Left kidney (tissue), 2 donors: Measurements from ENCODE around the gene DNAJC8. TPM values are rescaled to one million over a fixed set of nuclear protein-coding genes. Genes with fewer than 3 reads are reported as not detected.

Experiments used
- DNase-seq: peaks from one replicate; pipeline ENCODE4 v3.0.0-alpha.2; 2013
- polyA plus RNA-seq: library from polyadenylated mRNA; unstranded; fragments of 120-200 nt; gene quantifications from one replicate; pipeline ENCODE4 v1.2.1, GENCODE V29; 2013; ENCODE audit not compliant: insufficient read length

Gene DNAJC8
- polyA plus RNA-seq, 1 donor, result 168 TPM

DNA sequence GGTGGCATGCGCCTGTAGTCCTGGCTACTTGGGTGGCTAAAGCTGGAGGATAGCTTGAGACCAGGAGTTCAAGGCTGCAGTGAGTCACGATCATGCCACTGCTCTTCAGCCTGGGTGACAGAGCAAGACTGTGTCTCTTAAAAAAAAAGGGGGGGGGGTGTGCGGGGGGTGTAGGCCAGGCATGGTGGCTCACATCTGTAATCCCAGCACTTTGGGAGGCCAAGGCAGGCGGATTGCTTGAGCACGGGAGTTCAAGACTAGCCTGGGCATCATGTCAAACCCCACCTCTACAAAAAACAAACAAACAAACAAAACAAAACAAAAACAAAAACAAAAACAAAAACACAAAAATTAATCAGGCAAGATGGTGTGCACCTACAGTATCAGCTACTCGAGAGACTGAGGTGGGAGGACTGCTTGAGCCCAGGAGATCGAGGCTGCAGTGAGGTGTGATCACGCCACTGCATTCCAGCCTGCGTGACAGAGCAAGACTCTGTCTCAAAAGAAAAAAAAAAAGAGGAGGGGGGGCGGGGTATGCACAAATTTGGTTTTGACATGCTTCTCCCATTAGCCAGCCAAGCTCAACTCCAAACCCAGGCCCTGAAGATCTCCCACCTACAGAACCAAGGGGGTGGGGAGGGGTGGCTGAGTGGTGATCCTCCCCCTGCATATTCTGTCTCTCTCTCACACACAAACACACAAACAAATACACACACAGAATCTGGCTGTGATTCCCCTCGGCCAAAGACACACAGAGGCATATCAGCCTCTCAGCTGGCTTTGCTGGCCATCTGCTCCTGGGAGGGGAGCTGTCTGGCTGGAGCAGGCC, 59.5 kb downstream of the DNAJC8 start:
- no peak for DNase-seq

DNA sequence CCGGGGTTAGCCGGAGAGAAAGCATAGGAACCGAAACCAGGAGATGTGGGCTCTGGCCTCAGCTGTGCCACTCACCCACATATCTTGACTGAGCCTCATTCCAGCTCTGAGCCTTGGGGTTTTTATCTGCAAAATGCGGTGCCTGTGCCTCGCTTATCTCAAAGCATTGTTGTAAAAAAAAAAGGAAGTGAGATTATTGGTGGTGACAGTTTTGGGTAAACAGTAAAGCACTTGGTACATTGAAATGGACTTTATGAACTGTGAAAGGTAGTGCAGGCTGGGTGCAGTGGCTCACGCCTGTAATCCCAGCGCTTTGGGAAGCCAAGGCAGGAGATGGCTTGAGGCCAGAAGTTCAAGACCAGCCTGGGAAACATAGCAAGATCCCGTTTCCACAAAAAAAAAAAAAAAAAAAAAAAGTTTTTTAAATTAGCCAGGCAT, 60.1 kb downstream of the DNAJC8 start:
- DNase-seq, result no peak

DNA sequence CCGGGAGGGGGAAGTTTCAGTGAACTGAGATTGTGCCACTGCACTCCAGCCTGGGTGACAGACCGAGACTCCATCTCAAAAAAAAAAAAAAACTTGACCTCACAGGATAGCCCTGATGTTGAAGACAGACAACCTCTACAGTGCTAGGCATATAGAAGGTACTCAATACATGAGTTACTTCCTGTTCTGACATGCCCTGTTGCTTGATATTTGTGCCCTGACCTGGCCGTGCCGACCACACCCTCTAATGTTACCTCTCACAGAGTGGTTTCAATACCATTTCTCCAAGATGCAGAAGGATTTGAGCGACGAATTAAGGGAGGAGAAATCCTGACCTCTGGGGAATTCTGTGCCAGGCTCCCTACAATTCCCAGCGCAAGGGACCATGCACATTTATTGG, 61.6 kb downstream of the DNAJC8 start:
- DNase-seq, result no peak

- no peak for DNase-seq
These were observed 62.7 kb downstream of the DNAJC8 start for GRCh38 chr1:28170001-28170596.

DNA sequence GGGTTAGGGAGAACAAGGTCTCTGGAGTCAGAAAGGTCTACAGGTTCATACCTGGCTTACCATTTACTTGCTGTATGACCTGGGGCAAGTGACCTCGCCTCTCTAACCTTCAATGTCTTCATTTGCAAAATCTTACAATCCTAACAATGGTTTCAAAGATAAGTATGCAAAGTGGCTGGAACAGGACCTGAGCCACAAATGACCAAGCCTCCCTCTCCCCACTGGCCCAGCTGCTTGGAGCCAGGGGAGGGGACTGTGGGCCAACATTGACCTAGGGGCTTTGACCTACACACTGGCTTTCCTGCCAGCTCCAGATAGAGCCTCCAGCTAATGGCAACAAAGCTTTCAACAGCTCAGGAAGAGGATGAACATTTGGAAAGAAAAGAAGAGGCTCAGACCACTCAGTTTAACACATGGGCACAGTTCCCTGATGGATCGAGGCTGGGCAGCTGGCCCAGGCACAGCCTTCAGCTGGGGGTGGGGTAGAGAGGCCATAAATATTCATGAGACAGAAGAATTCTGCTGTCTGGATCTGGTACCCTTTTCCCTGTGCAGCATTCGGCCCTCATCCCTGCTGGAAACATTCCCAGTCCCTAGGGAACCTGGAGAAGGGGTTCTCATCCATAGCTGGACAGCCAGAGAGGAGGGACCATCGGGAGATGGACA, 69.2 kb downstream of the DNAJC8 start:
- no peak for DNase-seq

DNA sequence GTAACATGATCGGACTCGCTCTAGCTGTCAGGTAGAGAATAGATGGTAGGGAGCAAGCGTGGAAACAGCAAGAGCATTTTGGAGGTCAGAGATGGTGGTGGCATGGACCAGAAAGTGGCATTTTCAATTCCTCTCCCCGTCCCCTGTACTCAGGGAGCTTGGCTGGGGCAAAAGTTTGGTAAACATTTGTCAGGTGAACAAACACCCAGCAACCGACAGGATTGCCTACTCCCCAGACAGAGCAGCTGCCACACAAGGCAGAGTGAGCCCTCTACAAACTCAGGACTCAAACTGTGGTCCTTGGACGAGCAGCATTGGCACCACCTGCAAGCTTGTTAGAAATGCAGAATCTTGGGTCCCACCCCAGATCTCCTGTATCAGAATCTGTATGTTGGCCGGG, 70.7 kb downstream of the DNAJC8 start:
- DNase-seq, result no peak

DNA sequence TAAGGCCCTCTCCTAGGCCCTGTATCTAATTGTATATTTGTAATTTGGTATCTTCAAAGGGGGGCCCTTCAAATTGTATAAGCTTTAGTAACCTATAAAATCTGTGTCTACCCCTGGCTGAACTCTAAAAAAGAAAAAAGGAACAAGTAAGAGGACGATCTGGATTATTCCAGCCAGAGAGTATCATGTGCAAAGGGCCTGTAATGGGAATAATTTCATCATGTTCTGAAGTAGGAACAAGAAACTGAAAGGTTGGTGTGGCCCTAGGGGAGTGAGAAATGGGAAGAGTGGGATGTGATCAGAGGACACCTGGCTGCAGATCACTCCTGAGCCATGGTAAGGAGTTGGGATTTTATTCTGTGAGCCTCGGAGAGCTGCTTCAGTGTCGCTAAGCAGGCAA, 71.1 kb downstream of the DNAJC8 start:
- no peak for DNase-seq

DNA sequence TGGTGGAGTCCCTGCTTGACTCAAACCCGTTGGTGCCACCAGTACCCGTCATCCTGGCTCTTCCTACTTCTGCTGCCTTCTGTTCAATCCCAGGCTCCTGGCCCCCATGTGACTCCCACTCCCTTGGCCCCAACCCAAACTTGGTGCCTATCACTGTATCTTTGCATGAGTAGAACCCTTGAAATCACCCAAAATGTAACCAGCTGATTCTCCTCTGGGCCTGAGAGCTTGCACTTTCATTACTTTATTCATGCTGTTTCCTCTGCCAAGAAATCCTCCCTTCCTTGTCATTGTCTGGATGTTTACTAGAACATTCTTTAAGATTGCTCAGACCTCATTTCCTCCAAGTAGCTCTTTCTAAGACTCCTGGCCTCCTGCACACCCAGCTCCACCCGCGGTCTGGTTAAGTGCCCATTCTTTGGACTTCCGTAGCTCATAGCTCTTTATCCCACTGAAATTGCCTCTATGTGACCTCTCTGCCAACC, 72.0 kb downstream of the DNAJC8 start:
- no peak for DNase-seq

DNA sequence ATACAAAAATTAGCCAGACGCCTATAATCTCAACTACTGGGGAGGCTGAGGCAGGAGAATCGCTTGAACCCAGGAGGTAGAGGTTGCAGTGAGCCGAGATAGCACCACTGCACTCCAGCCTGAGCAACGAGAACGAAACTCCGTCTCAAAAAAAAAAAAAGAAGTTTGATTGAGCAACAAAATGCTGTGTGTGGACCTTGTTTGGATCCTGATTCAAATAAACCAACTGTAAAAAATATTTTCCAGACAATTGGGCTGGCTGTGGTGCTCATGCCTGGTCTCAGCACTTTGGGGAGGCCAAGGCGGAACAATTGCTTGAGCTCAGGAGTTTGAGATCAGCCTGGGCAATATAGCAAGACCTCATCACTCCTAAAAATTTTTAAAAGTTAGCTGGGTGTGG, 73.1 kb downstream of the DNAJC8 start:
- no peak for DNase-seq

- DNase-seq, result no peak
These were observed 73.6 kb downstream of the DNAJC8 start for GRCh38 chr1:28159243-28159642.

- DNase-seq, result no peak
These were observed 74.9 kb downstream of the DNAJC8 start for GRCh38 chr1:28157894-28158293.

DNA sequence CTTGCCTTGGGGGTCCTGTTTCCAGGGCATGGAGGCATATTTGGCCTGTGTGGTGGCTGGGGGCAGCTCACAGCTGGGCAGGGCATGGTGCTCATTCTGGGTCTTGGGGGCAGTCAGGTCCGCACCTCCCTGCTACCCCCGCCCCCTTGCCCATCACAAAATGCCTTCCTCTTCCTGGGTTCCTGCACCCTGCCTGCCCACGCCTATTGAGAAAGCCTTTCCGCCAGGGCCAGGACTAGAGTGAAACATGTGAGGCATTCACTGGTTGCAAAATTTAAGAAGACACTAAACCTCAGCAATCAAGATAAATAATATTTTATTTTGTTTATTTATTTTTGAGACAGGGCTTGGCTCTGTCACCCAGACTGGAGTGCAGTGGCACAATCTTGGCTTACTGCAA, 76.0 kb downstream of the DNAJC8 start:
- no peak for DNase-seq

DNA sequence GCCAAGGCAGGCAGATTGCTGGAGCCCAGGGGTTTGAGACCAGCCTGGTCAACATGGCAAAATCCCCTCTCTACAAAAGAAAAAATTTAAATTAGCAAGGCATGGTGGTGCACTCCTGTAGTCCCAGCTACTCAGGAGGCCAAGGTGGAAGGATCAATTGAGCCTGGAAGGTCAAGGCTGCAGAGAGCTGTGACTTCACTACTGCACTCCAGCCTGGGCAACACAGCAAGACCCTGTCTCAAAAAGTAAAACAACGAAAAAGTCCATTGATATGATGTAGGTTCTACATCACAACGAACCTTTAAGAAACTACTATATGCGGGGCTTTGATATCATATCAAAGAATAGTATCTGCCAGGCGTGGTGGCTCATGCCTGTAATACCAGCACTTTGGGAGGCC, 77.2 kb downstream of the DNAJC8 start:
- no peak for DNase-seq

- DNase-seq, result no peak
These were observed 78.7 kb downstream of the DNAJC8 start for GRCh38 chr1:28154078-28154594.

Other genes with a start within 250 kb of the DNAJC8 start
- gene EYA3, start 144.4 kb downstream of the DNAJC8 start, polyA plus RNA-seq, result 64.1 TPM
- gene PTAFR, start 56.3 kb downstream of the DNAJC8 start, polyA plus RNA-seq, result 1.9 TPM
- 256 TPM for gene ATP5IF1, start 3.1 kb upstream of the DNAJC8 start, polyA plus RNA-seq
- gene SESN2, start 26.5 kb upstream of the DNAJC8 start, polyA plus RNA-seq, result 18.1 TPM
- gene MED18, start 96.0 kb upstream of the DNAJC8 start, polyA plus RNA-seq, result 22.1 TPM
- 105 TPM for gene PHACTR4, start 136.7 kb upstream of the DNAJC8 start, polyA plus RNA-seq